GM12878 (cell line): ENCODE measurements around the gene BCKDK. TPM values are rescaled to one million over a fixed set of nuclear protein-coding genes. Genes with fewer than 3 reads are reported as not detected.

Experiments used
- ATAC-seq: fragments of 200-7000 bp; cut with Tn5 transposase; 3 replicates; pipeline ENCODE4 v1.9.1; 2020; ENCODE audit warnings: mild to moderate bottlenecking, moderate library complexity
- BruUV-seq: library from RNA; stranded (reverse); fragments of 400-500 nt; replicated peaks from 2 replicates; lab custom pipeline; 2021; lab: Mats Ljungman, UMichigan
- CTCF ChIA-PET: fragments of 300-600 bp; sonication (Branson Sonifier 250); formaldehyde crosslinking; extraction: SDS; loops from one replicate; lab custom pipeline; 2021; ENCODE audit warnings: inconsistent platforms; lab: Yijun Ruan, JAX
- POLR2A ChIA-PET: fragments of 350-600 bp; formaldehyde crosslinking; extraction: SDS; loops from one replicate; lab custom pipeline; 2021; ENCODE audit warnings: inconsistent platforms; lab: Charles Lee
- RAD21 ChIA-PET: fragments of 300-600 bp; sonication (Branson Sonifier 250); formaldehyde crosslinking; loops from one replicate; lab custom pipeline; 2023; ENCODE audit warnings: antibody characterized with exemption; ENCODE audit not compliant: unreplicated experiment; lab: Charles Lee
- SMC1A ChIA-PET: fragments of 300-600 bp; sonication (Branson Sonifier 250); formaldehyde crosslinking; loops from one replicate; lab custom pipeline; 2023; ENCODE audit not compliant: unreplicated experiment, uncharacterized antibody; lab: Charles Lee
- DNase-seq: peaks from one replicate; pipeline ENCODE4 v3.0.0-alpha.2; 2011; ENCODE audit warnings: low read depth, low spot score
- FAIRE-seq: peaks from 3 replicates; lab custom pipeline; 2011; peaks lifted over from hg19 to GRCh38; lab: Jason Lieb, UNC
- H2AFZ ChIP-seq: 2 replicates; pipeline ENCODE4 v1.6.0; 2011; ENCODE audit warnings: low read depth, low read length, control low read depth; ENCODE audit not compliant: control insufficient read depth
- H3K27ac ChIP-seq: 2 replicates; pipeline ENCODE4 v1.5.1; 2011; ENCODE audit warnings: control low read depth; ENCODE audit not compliant: control insufficient read depth, insufficient read depth
- H3K27me3 ChIP-seq, 2 experiments: replicated peaks in 1 of 2; 2 replicates each; pipeline versions ENCODE4 v1.6.0 to v1.6.1; 2011; ENCODE audit warnings: low read length in 1 of 2; ENCODE audit not compliant: control insufficient read depth in 2 of 2, insufficient read depth in 2 of 2
- H3K36me3 ChIP-seq, 2 experiments: 2 replicates each; pipeline ENCODE4 v1.5.1; 2011; ENCODE audit warnings: low read length in 1 of 2; ENCODE audit not compliant: control insufficient read depth in 2 of 2, insufficient read depth in 2 of 2
- H3K4me1 ChIP-seq: 2 replicates; pipeline ENCODE4 v1.6.1; 2011; ENCODE audit warnings: mild to moderate bottlenecking, low read length, moderate library complexity, mixed read lengths; ENCODE audit not compliant: control insufficient read depth, insufficient read depth
- H3K4me2 ChIP-seq: 2 replicates; pipeline ENCODE4 v1.6.0; 2011; ENCODE audit warnings: control low read depth; ENCODE audit not compliant: control insufficient read depth, insufficient read depth
- H3K4me3 ChIP-seq: fragments of 200-600 bp; sonication (generic); 2 replicates; pipeline ENCODE4 v1.5.1; 2016
- H3K79me2 ChIP-seq: 2 replicates; pipeline ENCODE4 v1.6.0; 2011; ENCODE audit warnings: low read length; ENCODE audit not compliant: control insufficient read depth, insufficient read depth
- H3K9ac ChIP-seq: 2 replicates; pipeline ENCODE4 v1.8.0; 2011; ENCODE audit warnings: low read length, control low read depth, mixed read lengths; ENCODE audit not compliant: control insufficient read depth, insufficient read depth
- H3K9me3 ChIP-seq: replicated peaks from 3 replicates; pipeline ENCODE4 v1.5.1; 2011; ENCODE audit warnings: mild to moderate bottlenecking, low read length; ENCODE audit not compliant: control insufficient read depth, insufficient read depth
- H4K20me1 ChIP-seq: 2 replicates; pipeline ENCODE4 v1.6.0; 2011; ENCODE audit not compliant: control insufficient read depth, insufficient read depth
- CBX5 ChIP-seq: sonication (generic); IDR thresholded peaks from 2 replicates; pipeline ENCODE4 v1.6.1; 2016; ENCODE audit warnings: low read depth, moderate library complexity, mild to moderate bottlenecking, inconsistent platforms
- GATAD2B ChIP-seq: fragments of 450-650 bp; conservative IDR thresholded peaks from 2 replicates; pipeline ENCODE4 v1.6.1; 2017; ENCODE audit warnings: low read depth, mild to moderate bottlenecking, moderate library complexity
- KAT2A ChIP-seq: conservative IDR thresholded peaks from 2 replicates; pipeline ENCODE4 v1.6.1; 2011; ENCODE audit warnings: low read depth, low read length; ENCODE audit not compliant: control insufficient read depth
- NR2C1 ChIP-seq: fragments of 450-650 bp; IDR thresholded peaks from 2 replicates; pipeline ENCODE4 v1.6.1; 2017; ENCODE audit warnings: antibody characterized with exemption, mild to moderate bottlenecking, moderate library complexity
- PAX8 ChIP-seq: fragments of 450-650 bp; IDR thresholded peaks from 2 replicates; pipeline ENCODE4 v1.6.1; 2017; ENCODE audit warnings: mild to moderate bottlenecking, moderate library complexity
- POU2F2 ChIP-seq: IDR thresholded peaks from 3 replicates; pipeline ENCODE4 v1.6.1; 2011; ENCODE audit warnings: low read depth, mild to moderate bottlenecking, low read length, borderline replicate concordance
- RELA ChIP-seq: fragments of 450-650 bp; IDR thresholded peaks from 2 replicates; pipeline ENCODE4 v1.8.0; 2014; ENCODE audit warnings: borderline replicate concordance; ENCODE audit not compliant: partially characterized antibody
- SMAD5 ChIP-seq: IDR thresholded peaks from 2 replicates; pipeline ENCODE4 v1.6.1; 2016; ENCODE audit warnings: antibody characterized with exemption, low read depth
- SREBF2 ChIP-seq: IDR thresholded peaks from 2 replicates; pipeline ENCODE4 v1.6.1; 2012; ENCODE audit warnings: mild to moderate bottlenecking, low read length
- ZNF622 ChIP-seq: fragments of 450-650 bp; IDR thresholded peaks from 2 replicates; pipeline ENCODE4 v1.6.1; 2017; ENCODE audit warnings: mild to moderate bottlenecking, inconsistent platforms
- WGBS: methylation state at CpG from one replicate; pipeline ENCODE4 v1.1.6; 2016; ENCODE audit warnings: low lambda C conversion rate; ENCODE audit not compliant: insufficient replicate concordance, insufficient coverage; ENCODE audit errors: missing lambda C conversion rate; 5-methylcytosine and 5-hydroxymethylcytosine counted together
- in situ Hi-C: fragments of 300-500 bp; cut with MboI; formaldehyde crosslinking; loops from 9 replicates; pipeline ENCODE4 v1.14.3; 2018; ENCODE audit warnings: mixed read lengths
- intact Hi-C: fragments of 100-400 bp; cut with micrococcal nuclease; formaldehyde crosslinking; loops from one replicate; pipeline ENCODE4 v1.14.2; 2022; ENCODE audit not compliant: unreplicated experiment
- polyA plus RNA-seq, 11 experiments: library from polyadenylated mRNA; depleted of rRNA in 4 of 11; unstranded in 6 of 11; stranded (reverse) in 5 of 11; fragments of >200 nt; fragmentation: Nextera tagmentation in 4 of 11; fragmentation: Illumina TruSeq in 1 of 11; extraction: Ambion mirVana in 4 of 11; extraction: Trizol in 1 of 11; gene quantifications; 1 replicate in 1 of 11; 2 replicates in 10 of 11; pipeline versions ENCODE4 v1.2.1 to v1.2.3, GENCODE V29; 2011 to 2016; ENCODE audit warnings: inconsistent platforms in 2 of 11, missing spikeins in 2 of 11, low read depth in 1 of 11
- total RNA-seq, 4 experiments: library from RNA; depleted of rRNA in 3 of 4; stranded (reverse); fragments of >200 nt in 3 of 4; fragmentation: Illumina TruSeq in 1 of 4; extraction: Trizol in 1 of 4; gene quantifications; 2 replicates each; pipeline versions ENCODE4 v1.2.1 to v1.2.3, GENCODE V29; 2013 to 2021
- TF ChIP-seq, protein P1 (sequence below): IDR thresholded peaks from 2 replicates; pipeline ENCODE4 v1.6.1; 2012; ENCODE audit warnings: low read depth, low read length, improper control_type of control experiment
- TF ChIP-seq, protein P2 (sequence below): fragments of 450-650 bp; IDR thresholded peaks from 2 replicates; pipeline ENCODE4 v1.6.1; 2016; ENCODE audit warnings: mild to moderate bottlenecking, moderate library complexity, borderline replicate concordance
- TF ChIP-seq, protein P3 (sequence below): fragments of 450-650 bp; IDR thresholded peaks from 2 replicates; pipeline ENCODE4 v1.6.1; 2014; ENCODE audit warnings: mild to moderate bottlenecking
- TF ChIP-seq, protein P4 (sequence below): IDR thresholded peaks from 2 replicates; pipeline ENCODE4 v1.6.1; 2011; ENCODE audit warnings: borderline replicate concordance, low read depth, mild to moderate bottlenecking, moderate library complexity, low read length; ENCODE audit not compliant: insufficient read depth, poor library complexity, severe bottlenecking
- TF ChIP-seq, protein P5 (sequence below): fragments of 450-650 bp; IDR thresholded peaks from 2 replicates; pipeline ENCODE4 v1.6.1; 2017; ENCODE audit warnings: antibody characterized with exemption, mild to moderate bottlenecking, moderate library complexity

The BCKDK gene
- total and polyA plus RNA-seq, 10 of the 15 experiments (the other 5 are each of a cell fraction or from before 2014, with no cell fraction given) = 0.68 to 56.6 (median 32.8) TPM

DNA sequence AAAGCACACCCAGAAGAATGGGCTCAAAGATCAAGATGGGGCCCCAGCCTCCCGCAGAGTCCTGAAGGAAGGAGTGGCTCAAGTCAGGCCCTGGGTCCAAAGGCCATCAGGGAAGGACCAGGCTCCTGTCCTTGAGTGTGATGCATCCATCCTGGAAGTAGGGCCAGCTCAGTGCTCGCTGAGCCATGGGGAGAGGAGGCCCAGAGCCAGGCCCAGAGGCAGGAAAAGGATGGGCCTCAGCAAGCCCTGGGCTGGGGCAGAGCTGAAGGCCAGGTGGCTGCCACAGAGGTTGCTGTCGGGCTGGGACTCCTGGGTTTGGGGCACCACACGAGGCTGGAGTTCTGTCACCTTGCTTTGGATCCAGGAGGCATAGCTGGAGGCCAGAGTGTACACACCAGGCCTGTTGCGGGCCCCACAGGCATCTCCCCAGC, 23.7 kb downstream of the BCKDK start:
- in situ Hi-C loops (no loop called here), intact Hi-C loops (no loop called here)
- Histone ChIP-seq H2AFZ (no peak overlapping the region), H3K4me3 (no peak overlapping the region), H3K4me1 (no peaks in the 10 kb centered on the region), H3K9me3 (no peaks in the 10 kb centered on the region), H3K27me3 (no peaks in the 10 kb centered on the region), H3K36me3 (no peaks in the 10 kb centered on the region; a peak in 2 of 4 replicates), H3K4me2 (no peak overlapping the region), H3K9ac (no peak overlapping the region), H3K79me2 (no peaks in the 10 kb centered on the region), H4K20me1 (no peaks in the 10 kb centered on the region), H3K27ac (no peak overlapping the region)
- ChIA-PET CTCF (no interaction called here), RAD21 (no interaction called here), POLR2A (no interaction called here), SMC1A (no interaction called here)
- WGBS = 78% methylated on average over 5 of the region's 5 CpGs
- no TSS peak for BruUV-seq
- FAIRE-seq = no peak
- DNase-seq = no peak
- ATAC-seq = no peak
- TF ChIP-seq CBX5 = no peak
- no peak for TF ChIP-seq SREBF2
- TF ChIP-seq, protein P1, sequence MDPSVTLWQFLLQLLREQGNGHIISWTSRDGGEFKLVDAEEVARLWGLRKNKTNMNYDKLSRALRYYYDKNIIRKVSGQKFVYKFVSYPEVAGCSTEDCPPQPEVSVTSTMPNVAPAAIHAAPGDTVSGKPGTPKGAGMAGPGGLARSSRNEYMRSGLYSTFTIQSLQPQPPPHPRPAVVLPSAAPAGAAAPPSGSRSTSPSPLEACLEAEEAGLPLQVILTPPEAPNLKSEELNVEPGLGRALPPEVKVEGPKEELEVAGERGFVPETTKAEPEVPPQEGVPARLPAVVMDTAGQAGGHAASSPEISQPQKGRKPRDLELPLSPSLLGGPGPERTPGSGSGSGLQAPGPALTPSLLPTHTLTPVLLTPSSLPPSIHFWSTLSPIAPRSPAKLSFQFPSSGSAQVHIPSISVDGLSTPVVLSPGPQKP = no peak
- TF ChIP-seq, protein P2, sequence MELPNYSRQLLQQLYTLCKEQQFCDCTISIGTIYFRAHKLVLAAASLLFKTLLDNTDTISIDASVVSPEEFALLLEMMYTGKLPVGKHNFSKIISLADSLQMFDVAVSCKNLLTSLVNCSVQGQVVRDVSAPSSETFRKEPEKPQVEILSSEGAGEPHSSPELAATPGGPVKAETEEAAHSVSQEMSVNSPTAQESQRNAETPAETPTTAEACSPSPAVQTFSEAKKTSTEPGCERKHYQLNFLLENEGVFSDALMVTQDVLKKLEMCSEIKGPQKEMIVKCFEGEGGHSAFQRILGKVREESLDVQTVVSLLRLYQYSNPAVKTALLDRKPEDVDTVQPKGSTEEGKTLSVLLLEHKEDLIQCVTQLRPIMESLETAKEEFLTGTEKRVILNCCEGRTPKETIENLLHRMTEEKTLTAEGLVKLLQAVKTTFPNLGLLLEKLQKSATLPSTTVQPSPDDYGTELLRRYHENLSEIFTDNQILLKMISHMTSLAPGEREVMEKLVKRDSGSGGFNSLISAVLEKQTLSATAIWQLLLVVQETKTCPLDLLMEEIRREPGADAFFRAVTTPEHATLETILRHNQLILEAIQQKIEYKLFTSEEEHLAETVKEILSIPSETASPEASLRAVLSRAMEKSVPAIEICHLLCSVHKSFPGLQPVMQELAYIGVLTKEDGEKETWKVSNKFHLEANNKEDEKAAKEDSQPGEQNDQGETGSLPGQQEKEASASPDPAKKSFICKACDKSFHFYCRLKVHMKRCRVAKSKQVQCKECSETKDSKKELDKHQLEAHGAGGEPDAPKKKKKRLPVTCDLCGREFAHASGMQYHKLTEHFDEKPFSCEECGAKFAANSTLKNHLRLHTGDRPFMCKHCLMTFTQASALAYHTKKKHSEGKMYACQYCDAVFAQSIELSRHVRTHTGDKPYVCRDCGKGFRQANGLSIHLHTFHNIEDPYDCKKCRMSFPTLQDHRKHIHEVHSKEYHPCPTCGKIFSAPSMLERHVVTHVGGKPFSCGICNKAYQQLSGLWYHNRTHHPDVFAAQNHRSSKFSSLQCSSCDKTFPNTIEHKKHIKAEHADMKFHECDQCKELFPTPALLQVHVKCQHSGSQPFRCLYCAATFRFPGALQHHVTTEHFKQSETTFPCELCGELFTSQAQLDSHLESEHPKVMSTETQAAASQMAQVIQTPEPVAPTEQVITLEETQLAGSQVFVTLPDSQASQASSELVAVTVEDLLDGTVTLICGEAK = no peak
- no peak for TF ChIP-seq SMAD5
- TF ChIP-seq, protein P3, sequence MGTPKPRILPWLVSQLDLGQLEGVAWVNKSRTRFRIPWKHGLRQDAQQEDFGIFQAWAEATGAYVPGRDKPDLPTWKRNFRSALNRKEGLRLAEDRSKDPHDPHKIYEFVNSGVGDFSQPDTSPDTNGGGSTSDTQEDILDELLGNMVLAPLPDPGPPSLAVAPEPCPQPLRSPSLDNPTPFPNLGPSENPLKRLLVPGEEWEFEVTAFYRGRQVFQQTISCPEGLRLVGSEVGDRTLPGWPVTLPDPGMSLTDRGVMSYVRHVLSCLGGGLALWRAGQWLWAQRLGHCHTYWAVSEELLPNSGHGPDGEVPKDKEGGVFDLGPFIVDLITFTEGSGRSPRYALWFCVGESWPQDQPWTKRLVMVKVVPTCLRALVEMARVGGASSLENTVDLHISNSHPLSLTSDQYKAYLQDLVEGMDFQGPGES = no peak
- TF ChIP-seq RELA = no peak
- TF ChIP-seq ZNF622 = no peak
- TF ChIP-seq NR2C1 = no peak
- TF ChIP-seq KAT2A = no peak
- TF ChIP-seq GATAD2B = no peak
- TF ChIP-seq, protein P4, sequence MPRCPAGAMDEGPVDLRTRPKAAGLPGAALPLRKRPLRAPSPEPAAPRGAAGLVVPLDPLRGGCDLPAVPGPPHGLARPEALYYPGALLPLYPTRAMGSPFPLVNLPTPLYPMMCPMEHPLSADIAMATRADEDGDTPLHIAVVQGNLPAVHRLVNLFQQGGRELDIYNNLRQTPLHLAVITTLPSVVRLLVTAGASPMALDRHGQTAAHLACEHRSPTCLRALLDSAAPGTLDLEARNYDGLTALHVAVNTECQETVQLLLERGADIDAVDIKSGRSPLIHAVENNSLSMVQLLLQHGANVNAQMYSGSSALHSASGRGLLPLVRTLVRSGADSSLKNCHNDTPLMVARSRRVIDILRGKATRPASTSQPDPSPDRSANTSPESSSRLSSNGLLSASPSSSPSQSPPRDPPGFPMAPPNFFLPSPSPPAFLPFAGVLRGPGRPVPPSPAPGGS = no peak
- no peak for TF ChIP-seq PAX8
- TF ChIP-seq, protein P5, sequence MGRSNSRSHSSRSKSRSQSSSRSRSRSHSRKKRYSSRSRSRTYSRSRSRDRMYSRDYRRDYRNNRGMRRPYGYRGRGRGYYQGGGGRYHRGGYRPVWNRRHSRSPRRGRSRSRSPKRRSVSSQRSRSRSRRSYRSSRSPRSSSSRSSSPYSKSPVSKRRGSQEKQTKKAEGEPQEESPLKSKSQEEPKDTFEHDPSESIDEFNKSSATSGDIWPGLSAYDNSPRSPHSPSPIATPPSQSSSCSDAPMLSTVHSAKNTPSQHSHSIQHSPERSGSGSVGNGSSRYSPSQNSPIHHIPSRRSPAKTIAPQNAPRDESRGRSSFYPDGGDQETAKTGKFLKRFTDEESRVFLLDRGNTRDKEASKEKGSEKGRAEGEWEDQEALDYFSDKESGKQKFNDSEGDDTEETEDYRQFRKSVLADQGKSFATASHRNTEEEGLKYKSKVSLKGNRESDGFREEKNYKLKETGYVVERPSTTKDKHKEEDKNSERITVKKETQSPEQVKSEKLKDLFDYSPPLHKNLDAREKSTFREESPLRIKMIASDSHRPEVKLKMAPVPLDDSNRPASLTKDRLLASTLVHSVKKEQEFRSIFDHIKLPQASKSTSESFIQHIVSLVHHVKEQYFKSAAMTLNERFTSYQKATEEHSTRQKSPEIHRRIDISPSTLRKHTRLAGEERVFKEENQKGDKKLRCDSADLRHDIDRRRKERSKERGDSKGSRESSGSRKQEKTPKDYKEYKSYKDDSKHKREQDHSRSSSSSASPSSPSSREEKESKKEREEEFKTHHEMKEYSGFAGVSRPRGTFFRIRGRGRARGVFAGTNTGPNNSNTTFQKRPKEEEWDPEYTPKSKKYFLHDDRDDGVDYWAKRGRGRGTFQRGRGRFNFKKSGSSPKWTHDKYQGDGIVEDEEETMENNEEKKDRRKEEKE = no peak
- TF ChIP-seq POU2F2 = no peak
